Aortic smooth muscle cell (primary cell): ENCODE data around the gene ASCL2. TPM values are rescaled to one million over a fixed set of nuclear protein-coding genes. Genes with fewer than 3 reads are reported as not detected.

Experiments used
- total RNA-seq: library from RNA; depleted of rRNA; stranded (reverse); fragments of >200 nt; gene quantifications from 2 replicates; pipeline ENCODE4 v1.2.3, GENCODE V29; 2014

The ASCL2 gene
- total RNA-seq = not detected in 2 replicates

DNA sequence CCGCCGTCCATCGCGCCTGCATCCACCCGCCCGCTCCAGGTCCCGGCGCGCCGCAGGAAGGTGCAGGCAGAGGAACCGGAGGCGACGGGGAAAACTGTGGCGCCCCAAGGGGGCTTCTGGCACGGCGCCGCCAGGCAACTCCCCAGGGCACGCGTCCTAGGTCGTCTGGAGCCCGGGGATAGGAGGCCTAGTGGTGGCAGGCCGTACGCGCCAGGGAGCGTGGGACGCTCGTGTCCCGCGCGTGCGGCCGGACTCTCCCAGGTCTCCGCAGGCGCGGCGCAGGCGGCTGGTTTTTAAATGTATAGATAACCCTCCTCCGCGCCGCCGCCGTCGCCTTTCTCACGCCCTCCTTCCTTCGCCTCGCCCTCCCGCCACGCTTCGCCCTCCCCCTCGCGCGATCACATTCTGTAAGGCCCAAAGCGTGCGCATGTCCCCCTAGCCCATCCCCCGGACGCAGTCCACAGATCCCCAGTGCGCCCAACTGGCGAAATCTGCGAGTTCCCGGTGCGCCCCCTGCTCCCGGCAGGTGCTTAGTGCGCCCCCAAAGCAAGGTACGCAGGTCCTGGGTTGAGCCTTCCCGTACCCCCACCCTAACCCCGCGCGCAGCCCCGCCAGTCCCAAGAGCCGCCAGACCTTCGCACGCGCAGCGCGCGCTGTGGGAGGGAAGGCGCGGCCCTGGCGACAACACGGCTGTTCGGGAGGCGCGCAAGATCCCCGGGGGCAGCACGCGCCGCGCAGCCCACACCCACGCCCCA lies at the start of gene ASCL2:
Gene ASCL2 (minus strand): TSS at position 267 of the 755 bp plus-strand sequence. CDS start 256 bp downstream, at position 11.

GRCh38 chr11:2301631-2302305 lies 31.4 kb upstream of the ASCL2 start, which contains the start of the genes C11orf21 and TSPAN32:
TSS of gene C11orf21 (minus strand) at chr11:2301918. CDS start at chr11:2301808, 110 bp downstream.
TSS of gene TSPAN32 (plus strand) at chr11:2302013. CDS start at chr11:2302150, 137 bp downstream.

Other genes starting within 250 kb of the ASCL2 start
- under 0.01 TPM in 1 of 2 replicates, not detected in the other for gene IGF2, start 131.2 kb downstream of the ASCL2 start, total RNA-seq
- not detected in 2 replicates for gene INS, start 109.4 kb downstream of the ASCL2 start, total RNA-seq
- not detected in 2 replicates for gene TH, start 98.8 kb downstream of the ASCL2 start, total RNA-seq
- gene C11orf21, start 31.3 kb upstream of the ASCL2 start, total RNA-seq = not detected in 2 replicates
- 0.25 and 0.26 TPM in 2 replicates for gene TSPAN32, start 31.4 kb upstream of the ASCL2 start, total RNA-seq
- 254 and 442 TPM in 2 replicates for gene CD81, start 106.7 kb upstream of the ASCL2 start, total RNA-seq
- 42.6 and 55.1 TPM in 2 replicates for gene TSSC4, start 130.2 kb upstream of the ASCL2 start, total RNA-seq
- gene TRPM5, start 173.9 kb upstream of the ASCL2 start, total RNA-seq = not detected in 2 replicates
- not detected in 2 replicates for gene KCNQ1, start 174.4 kb upstream of the ASCL2 start, total RNA-seq